GM20000 (cell line): ENCODE data around the gene STARD13.

Source experiments
- DNase-seq: peaks from one replicate; pipeline ENCODE4 v3.0.0; 2012; ENCODE audit warnings: low spot score
- TF ChIP-seq, protein P1 (sequence below): IDR thresholded peaks from 2 replicates; pipeline ENCODE4 v1.5.1; 2012; ENCODE audit warnings: mild to moderate bottlenecking, control low read depth; ENCODE audit errors: extremely low read depth, missing control alignments

Gene STARD13

DNA sequence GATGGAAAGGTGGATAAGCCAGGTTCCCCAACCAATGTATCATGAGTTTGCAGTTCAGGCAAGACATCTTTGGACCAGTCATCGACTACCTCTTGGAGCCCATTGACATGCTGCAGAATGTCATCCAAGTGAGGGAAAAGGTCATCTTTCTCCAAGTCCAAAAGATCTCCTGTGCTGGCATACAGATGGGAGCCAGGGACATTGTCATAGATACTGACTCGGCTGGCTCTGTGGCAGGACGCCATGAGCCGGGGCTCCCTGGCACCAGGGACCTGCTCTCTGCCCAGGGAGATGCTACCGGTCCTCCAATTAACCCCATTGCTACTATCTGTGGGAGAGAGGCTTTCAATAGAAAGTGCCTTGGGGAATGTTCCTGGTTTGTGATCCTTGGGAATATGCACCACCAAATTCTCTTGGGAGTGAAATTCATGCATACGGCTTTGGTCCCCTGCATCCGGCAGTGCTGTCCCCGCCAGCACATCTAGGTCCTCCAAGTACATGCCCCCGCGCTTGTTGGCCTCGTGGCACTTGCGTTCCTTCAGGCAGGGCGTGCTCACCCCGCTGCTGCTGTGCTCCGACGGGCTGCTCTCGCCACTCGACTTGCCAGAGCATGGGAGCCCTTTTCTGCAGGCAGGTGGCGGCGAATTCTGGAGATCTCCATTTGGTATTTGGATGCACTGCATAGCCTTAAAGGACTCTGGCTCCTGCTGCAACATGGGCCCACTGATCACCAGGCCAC lies 156.3 kb downstream of the STARD13 start:
- TF ChIP-seq, protein P1, sequence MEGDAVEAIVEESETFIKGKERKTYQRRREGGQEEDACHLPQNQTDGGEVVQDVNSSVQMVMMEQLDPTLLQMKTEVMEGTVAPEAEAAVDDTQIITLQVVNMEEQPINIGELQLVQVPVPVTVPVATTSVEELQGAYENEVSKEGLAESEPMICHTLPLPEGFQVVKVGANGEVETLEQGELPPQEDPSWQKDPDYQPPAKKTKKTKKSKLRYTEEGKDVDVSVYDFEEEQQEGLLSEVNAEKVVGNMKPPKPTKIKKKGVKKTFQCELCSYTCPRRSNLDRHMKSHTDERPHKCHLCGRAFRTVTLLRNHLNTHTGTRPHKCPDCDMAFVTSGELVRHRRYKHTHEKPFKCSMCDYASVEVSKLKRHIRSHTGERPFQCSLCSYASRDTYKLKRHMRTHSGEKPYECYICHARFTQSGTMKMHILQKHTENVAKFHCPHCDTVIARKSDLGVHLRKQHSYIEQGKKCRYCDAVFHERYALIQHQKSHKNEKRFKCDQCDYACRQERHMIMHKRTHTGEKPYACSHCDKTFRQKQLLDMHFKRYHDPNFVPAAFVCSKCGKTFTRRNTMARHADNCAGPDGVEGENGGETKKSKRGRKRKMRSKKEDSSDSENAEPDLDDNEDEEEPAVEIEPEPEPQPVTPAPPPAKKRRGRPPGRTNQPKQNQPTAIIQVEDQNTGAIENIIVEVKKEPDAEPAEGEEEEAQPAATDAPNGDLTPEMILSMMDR = no peak

DNA sequence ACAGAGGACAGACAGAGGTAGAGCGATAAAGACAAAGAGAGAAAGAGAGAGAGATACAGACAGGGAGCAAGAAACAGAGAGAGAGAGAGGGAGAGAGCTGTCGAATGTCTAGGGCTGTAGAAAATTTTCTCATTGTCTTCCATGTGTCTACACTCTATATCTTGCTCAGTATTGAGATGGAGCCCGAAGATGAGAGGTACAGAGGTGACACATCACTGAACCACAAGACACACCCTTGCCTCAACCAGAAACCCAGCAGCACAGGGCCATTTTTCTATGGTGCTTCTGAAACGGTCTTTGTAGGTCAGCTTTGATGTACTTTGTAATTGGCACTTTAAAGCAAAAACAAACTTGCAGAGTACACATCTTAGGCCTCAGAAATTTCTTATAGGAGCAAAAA lies 157.4 kb downstream of the STARD13 start:
- no peak for DNase-seq
- TF ChIP-seq, protein P1 = no peak

More for the DNA sequence above, 156.3 kb downstream of the STARD13 start:
- no peak for DNase-seq

DNA sequence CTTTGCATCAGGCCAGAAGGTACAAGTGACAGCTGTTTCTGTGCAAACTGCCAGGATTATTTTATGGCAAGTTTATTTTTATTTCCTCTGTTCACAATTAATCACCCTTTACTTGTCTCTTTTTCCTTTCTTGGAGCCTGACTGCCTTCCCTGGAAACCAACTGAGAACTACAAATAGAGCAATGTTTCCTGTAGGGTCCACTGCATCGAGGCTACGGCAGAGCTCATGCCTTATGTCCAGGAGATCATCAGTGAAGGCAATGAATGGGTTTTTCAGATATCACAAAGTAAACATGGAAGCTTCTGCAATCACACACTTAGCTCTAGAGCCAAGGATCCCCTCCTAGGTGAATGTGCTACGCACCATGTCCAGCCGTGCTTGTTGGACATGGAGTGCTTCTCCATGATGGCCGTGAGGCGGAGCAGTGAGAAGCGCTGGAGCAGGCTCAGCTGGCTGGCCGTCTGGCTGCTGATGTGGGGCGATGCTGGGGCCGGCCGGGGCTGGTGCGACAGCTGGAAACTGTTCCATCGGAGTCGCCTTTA lies 158.5 kb downstream of the STARD13 start:
- TF ChIP-seq, protein P1 = no peak
- DNase-seq = no peak

DNA sequence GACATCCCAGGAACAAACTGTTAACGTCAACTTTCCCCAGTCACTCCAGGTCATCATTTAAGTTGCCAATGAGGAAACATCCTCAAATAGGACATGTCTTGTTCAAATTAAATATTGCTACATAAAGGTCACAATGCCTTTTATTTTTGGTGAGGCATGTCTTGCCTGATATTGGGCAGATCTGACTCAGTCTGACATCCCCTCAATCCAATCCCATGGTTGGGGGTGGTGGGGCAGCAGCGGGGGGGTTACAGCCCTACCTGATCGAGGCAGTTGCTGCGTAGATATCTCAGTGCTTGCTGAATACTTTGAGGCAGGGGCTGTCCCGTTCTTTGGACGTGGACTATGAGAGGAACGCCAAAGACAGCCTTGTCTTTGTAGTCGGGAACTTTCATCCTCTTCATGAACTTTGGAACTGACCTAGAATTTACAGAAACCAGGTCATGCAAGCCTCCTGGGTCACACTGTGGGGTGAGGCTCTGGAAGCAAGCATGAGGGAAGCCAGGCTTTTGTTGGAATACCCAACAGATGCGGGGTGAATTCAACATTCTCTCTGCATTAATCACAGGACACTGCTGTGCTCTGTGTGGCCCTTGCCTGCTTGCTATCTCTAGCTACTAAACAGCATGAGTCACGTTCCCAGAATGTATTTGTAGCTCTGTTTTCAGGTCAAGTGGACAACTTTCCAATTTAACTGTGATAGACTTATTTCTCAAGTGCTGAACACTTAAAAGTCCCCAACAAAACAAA lies 159.6 kb downstream of the STARD13 start:
- TF ChIP-seq, protein P1 = no peak
- no peak for DNase-seq

DNA sequence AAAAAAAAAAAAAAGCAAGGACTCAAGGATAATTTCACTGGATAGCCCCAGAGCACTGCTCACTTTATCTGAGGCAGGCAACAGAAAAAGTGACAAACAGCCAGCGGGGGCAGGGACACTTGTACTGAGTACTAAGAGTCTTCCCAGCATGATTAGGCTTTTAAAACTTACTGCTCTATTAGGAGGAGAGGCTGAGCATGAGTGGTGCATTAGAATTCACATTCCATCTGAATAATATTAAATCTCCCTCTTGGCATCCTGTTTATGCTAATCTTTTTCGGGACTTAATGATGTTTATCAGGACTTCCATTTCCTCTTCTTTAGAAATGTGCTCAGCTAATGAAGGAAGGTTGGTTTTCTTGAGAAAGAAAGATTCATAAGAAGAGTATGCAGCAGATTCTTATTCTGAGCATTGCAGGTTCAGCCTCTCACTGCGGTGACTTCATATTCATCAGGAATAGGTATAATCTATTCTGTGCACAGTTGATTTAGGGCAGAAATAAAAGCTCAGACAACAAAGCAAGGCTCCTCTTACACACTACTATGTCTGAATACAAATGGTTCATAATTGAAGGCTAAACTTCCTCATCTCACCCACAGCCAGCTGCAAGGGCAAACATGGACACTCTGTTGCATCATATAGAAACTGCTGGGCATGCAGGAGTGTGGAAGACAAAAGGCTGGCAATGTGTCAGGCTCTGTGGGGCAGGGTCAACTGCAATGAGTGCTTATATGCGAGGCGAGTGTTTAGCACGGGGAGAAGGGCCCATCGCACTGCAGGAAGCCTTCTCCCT lies 162.3 kb downstream of the STARD13 start:
- DNase-seq = no peak

DNA sequence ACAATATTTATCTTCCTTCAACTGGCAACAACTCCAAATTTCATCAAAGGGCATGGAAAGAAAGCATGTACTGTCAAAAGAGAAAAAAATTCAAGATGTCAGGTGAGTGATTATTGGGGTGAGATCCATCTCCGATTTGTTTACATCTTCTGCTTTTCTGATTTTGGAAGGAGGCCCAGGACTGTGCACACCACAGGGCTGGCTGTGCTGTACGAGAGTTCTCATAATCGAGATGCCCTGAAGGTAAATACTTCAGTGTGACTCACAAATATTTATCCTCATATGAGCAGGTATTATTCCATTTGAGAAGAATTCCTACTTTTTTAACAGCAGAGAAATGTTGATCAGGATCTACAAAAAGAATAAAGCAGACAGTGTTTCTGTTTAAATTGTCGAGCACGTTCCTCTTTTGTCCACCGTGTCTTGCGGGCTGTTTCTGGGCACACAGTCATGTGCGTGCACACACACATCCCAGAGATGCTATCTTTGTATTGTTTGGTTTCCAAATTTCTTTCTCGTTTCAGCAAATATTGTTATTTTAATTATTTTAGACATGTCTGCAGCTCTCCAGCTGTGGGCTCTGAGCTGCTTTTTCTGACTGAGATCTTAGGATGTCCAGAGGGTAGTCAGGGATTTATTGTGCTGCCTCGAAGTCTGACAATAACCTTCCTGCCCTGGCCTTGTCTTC lies 165.6 kb downstream of the STARD13 start:
- DNase-seq = no peak

More for the DNA sequence above, 162.3 kb downstream of the STARD13 start:
- TF ChIP-seq, protein P1 = no peak

More for the DNA sequence above, 165.6 kb downstream of the STARD13 start:
- TF ChIP-seq, protein P1 = no peak
